ENCODE data around the gene PPP2R5A. TPM values are rescaled to one million over a fixed set of nuclear protein-coding genes. Genes with fewer than 3 reads are reported as not detected.

PPP2R5A gene
- total and polyA plus RNA-seq, 12 donors, result 44.2 to 86.8 (median 57.3) TPM

GRCh38 chr1:212247988-212248387 lies 37.2 kb upstream of the PPP2R5A start:
- Histone ChIP-seq H3K4me1 (peaks cover 0 to 37% (median 20%) of the 10 kb centered on the region in 9 donors), H3K27me3 (no peaks in the 10 kb centered on the region), H3K4me3 (no peak overlapping the region), H3K36me3 (no peaks in the 10 kb centered on the region), H3K27ac (peak overlapping the region in 1 of 10 donors; percentile 5), H3K9me3 (no peaks in the 10 kb centered on the region)
- intact Hi-C loops (cut with DNase I), result loop anchor here in 1 of 10 donors (10.0 kb wide), 1 partner anchor 83 kb away; no protein-coding TSS in a partner anchor
- WGBS, 2 donors, result 86% methylated on average over 1 of the region's 1 CpG
- DNase-seq (no peak), ATAC-seq (no peak)
- TF ChIP-seq CTCF (IDR thresholded peaks at IDR 0.05), result no peak

- Histone ChIP-seq H3K27me3 (no peaks in the 10 kb centered on the region), H3K9me3 (no peaks in the 10 kb centered on the region), H3K36me3 (no peaks in the 10 kb centered on the region), H3K27ac (peak overlapping the region in 1 of 10 donors; percentile 78), H3K4me1 (peaks cover 0 to 36% (median 7%) of the 10 kb centered on the region in 9 donors), H3K4me3 (no peak overlapping the region)
- TF ChIP-seq CTCF (IDR thresholded peaks at IDR 0.05), result no peak
- ATAC-seq (peak in 1 of 8 donors; percentile 19), DNase-seq (no peak)
- 54 to 61% methylated on average over 7 of the region's 7 CpGs for WGBS, 2 donors
- intact Hi-C loops (cut with DNase I), result no loop called here
Measured at GRCh38 chr1:212254853-212255363, 30.3 kb upstream of the PPP2R5A start.

- no peak overlapping the region for H3K4me3 ChIP-seq
- no peaks in the 10 kb centered on the region for H3K36me3 ChIP-seq
- ATAC-seq (peak in 7 of 8 donors; percentile 11 to 42 (median 25)), DNase-seq (no peak)
- H3K27me3 ChIP-seq, result no peaks in the 10 kb centered on the region
- peak overlapping the region in 1 of 10 donors; percentile 78 for H3K27ac ChIP-seq
- peaks cover 0 to 43% (median 7%) of the 10 kb centered on the region in 9 donors for H3K4me1 ChIP-seq
- H3K9me3 ChIP-seq, result no peaks in the 10 kb centered on the region
- intact Hi-C loops (cut with DNase I), result no loop called here
- WGBS, 2 donors, result 64 to 74% methylated on average over 9 of the region's 9 CpGs
- TF ChIP-seq CTCF (IDR thresholded peaks at IDR 0.05), result no peak
Measured at GRCh38 chr1:212255705-212256307, 29.4 kb upstream of the PPP2R5A start.

- Histone ChIP-seq H3K36me3 (no peaks in the 10 kb centered on the region), H3K4me3 (no peak overlapping the region), H3K9me3 (no peaks in the 10 kb centered on the region), H3K27ac (peak overlapping the region in 1 of 10 donors; percentile 78), H3K27me3 (no peaks in the 10 kb centered on the region), H3K4me1 (peaks cover 0 to 49% (median 7%) of the 10 kb centered on the region in 9 donors)
- intact Hi-C loops (cut with DNase I), result no loop called here
- 70 to 71% methylated on average over 1 of the region's 1 CpG for WGBS, 2 donors
- ATAC-seq (peak in 7 of 8 donors; percentile 25 to 61 (median 53)), DNase-seq (no peak)
- no peak for TF ChIP-seq CTCF (IDR thresholded peaks at IDR 0.05)
Measured at GRCh38 chr1:212256369-212256768, 28.8 kb upstream of the PPP2R5A start.

Data from heart right ventricle (tissue), 16 donors.